HCT116 (cell line): Measurements from ENCODE around the gene CFAP126. TPM values are rescaled to one million over a fixed set of nuclear protein-coding genes. Genes with fewer than 3 reads are reported as not detected.

ENCODE experiments used
- ATAC-seq: fragments of 200-7000 bp; cut with Tn5 transposase; 2 replicates; pipeline ENCODE4 v1.9.1; 2020; ENCODE audit warnings: mild to moderate bottlenecking, moderate library complexity
- BruUV-seq: library from RNA; stranded (reverse); fragments of 400-500 nt; replicated peaks from 2 replicates; lab custom pipeline; 2021; lab: Mats Ljungman, UMichigan
- CTCF ChIA-PET: fragments of 300-600 bp; sonication (Branson Sonifier 250); formaldehyde crosslinking; loops from one replicate; lab custom pipeline; 2021; ENCODE audit warnings: antibody characterized with exemption; lab: Charles Lee
- POLR2A ChIA-PET: fragments of 300-600, 350-600 bp; sonication (Branson Sonifier 250); formaldehyde crosslinking; loops from one replicate; lab custom pipeline; 2021; ENCODE audit warnings: antibody characterized with exemption; lab: Charles Lee
- RAD21 ChIA-PET, 2 experiments: fragments of 300-600 bp; sonication (Branson Sonifier 250); formaldehyde crosslinking; loops; one replicate each; lab custom pipeline; 2023; ENCODE audit warnings: low total read pairs in 2 of 2; ENCODE audit not compliant: uncharacterized antibody in 2 of 2, unreplicated experiment in 2 of 2, low non-redundant PET in 1 of 2; lab: Charles Lee
- DNase-seq: peaks from one replicate; pipeline ENCODE4 v3.0.0-alpha.2; 2010; ENCODE audit warnings: low read depth, low spot score
- H2AFZ ChIP-seq: fragments of 200-600 bp; shearing (Covaris generic), sonication (generic); 2 replicates; pipeline ENCODE4 v1.6.1; 2017; ENCODE audit warnings: low read depth, mixed run types, mixed read lengths, antibody characterized with exemption, low read length; ENCODE audit not compliant: poor library complexity, severe bottlenecking
- H3K27ac ChIP-seq: 2 replicates; pipeline ENCODE4 v1.5.1; 2012; ENCODE audit warnings: low read depth, low read length
- H3K27me3 ChIP-seq: fragments of 200-600 bp; sonication (generic); 2 replicates; pipeline ENCODE4 v1.6.1; 2016; ENCODE audit warnings: mixed run types, low read length, mixed read lengths; ENCODE audit not compliant: insufficient read depth
- H3K36me3 ChIP-seq, 2 experiments: fragments of 200-500 bp in 1 of 2; fragments of 200-600 bp in 1 of 2; sonication (Bioruptor generic) in 1 of 2; sonication (generic) in 1 of 2; 2 replicates each; pipeline versions ENCODE4 v1.5.1 to v1.6.1; 2014 to 2016; ENCODE audit warnings: low read length in 2 of 2, inconsistent platforms in 1 of 2, mixed read lengths in 1 of 2, mixed run types in 1 of 2; ENCODE audit not compliant: insufficient read depth in 2 of 2, control insufficient read depth in 1 of 2
- H3K4me1 ChIP-seq, 2 experiments: fragments of 200-600 bp in 1 of 2; sonication (generic) in 1 of 2; 2 replicates each; pipeline versions ENCODE4 v1.5.1 to v1.6.1; 2012 to 2017; ENCODE audit warnings: low read length in 2 of 2, inconsistent platforms in 1 of 2, mild to moderate bottlenecking in 1 of 2, mixed read lengths in 1 of 2, mixed run types in 1 of 2, moderate library complexity in 1 of 2; ENCODE audit not compliant: insufficient read depth in 2 of 2, control insufficient read depth in 1 of 2
- H3K4me2 ChIP-seq: fragments of 200-600 bp; sonication (generic); 2 replicates; pipeline ENCODE4 v1.6.1; 2017; ENCODE audit warnings: mixed run types, low read length, mixed read lengths
- H3K4me3 ChIP-seq, 2 experiments: fragments of 200-600 bp in 1 of 2; sonication (generic) in 1 of 2; replicated peaks in 1 of 2; 2 replicates each; pipeline ENCODE4 v1.5.1; 2011 to 2016; ENCODE audit warnings: low read length in 2 of 2, control low read depth in 1 of 2, low read depth in 1 of 2, mild to moderate bottlenecking in 1 of 2, mixed read lengths in 1 of 2, mixed run types in 1 of 2
- H3K79me2 ChIP-seq: fragments of 200-600 bp; sonication (generic); 2 replicates; pipeline ENCODE4 v1.6.1; 2017; ENCODE audit warnings: mild to moderate bottlenecking, mixed run types, low read length, moderate library complexity, mixed read lengths; ENCODE audit not compliant: insufficient read depth
- H3K9ac ChIP-seq: fragments of 200-600 bp; sonication (generic); 2 replicates; pipeline ENCODE4 v1.6.1; 2016; ENCODE audit warnings: low read length, mixed read lengths
- H3K9me2 ChIP-seq: fragments of 200-600 bp; sonication (generic), shearing (Covaris generic); 2 replicates; pipeline ENCODE4 v1.6.1; 2017; ENCODE audit warnings: mixed run types, mild to moderate bottlenecking, moderate library complexity; ENCODE audit not compliant: insufficient read depth
- H3K9me3 ChIP-seq, 2 experiments: fragments of 200-500 bp in 1 of 2; fragments of 200-600 bp in 1 of 2; sonication (Bioruptor generic) in 1 of 2; sonication (generic) in 1 of 2; 2 replicates each; pipeline ENCODE4 v1.6.1; 2014 to 2017; ENCODE audit warnings: low read length in 2 of 2, mixed read lengths in 2 of 2, inconsistent platforms in 1 of 2, low read depth in 1 of 2, mild to moderate bottlenecking in 1 of 2, mixed run types in 1 of 2, moderate library complexity in 1 of 2; ENCODE audit not compliant: control insufficient read depth in 1 of 2, insufficient read depth in 1 of 2
- H4K20me1 ChIP-seq: fragments of 200-600 bp; sonication (generic), shearing (Covaris generic); 2 replicates; pipeline ENCODE4 v1.6.1; 2017; ENCODE audit warnings: mixed run types, mild to moderate bottlenecking, moderate library complexity; ENCODE audit not compliant: insufficient read depth
- CEBPB ChIP-seq: IDR thresholded peaks from 2 replicates; pipeline ENCODE4 v1.6.1; 2012; ENCODE audit warnings: low read depth
- ELF1 ChIP-seq: IDR thresholded peaks from 2 replicates; pipeline ENCODE4 v1.6.1; 2012; ENCODE audit warnings: low read depth, borderline replicate concordance
- EZH2 ChIP-seq: fragments of 200-600 bp; sonication (generic); IDR thresholded peaks from 2 replicates; pipeline ENCODE4 v1.6.1; 2017; ENCODE audit warnings: antibody characterized with exemption, mixed run types
- JUND ChIP-seq: IDR thresholded peaks from 2 replicates; pipeline ENCODE4 v1.6.1; 2012
- SIN3A ChIP-seq: IDR thresholded peaks from 2 replicates; pipeline ENCODE4 v1.6.1; 2012; ENCODE audit warnings: low read depth
- SRF ChIP-seq: IDR thresholded peaks from 2 replicates; pipeline ENCODE4 v1.6.1; 2012; ENCODE audit warnings: low read depth
- TCF7L2 ChIP-seq: IDR thresholded peaks from 2 replicates; pipeline ENCODE4 v1.7.0; 2011; ENCODE audit warnings: borderline replicate concordance, inconsistent platforms; ENCODE audit not compliant: insufficient read depth, insufficient read length; ENCODE audit errors: extremely low read depth
- ZBTB33 ChIP-seq: IDR thresholded peaks from 2 replicates; pipeline ENCODE4 v1.6.1; 2011; ENCODE audit warnings: mild to moderate bottlenecking, low read length, moderate library complexity; ENCODE audit not compliant: insufficient replicate concordance; ENCODE audit errors: extremely low read depth
- ZFX ChIP-seq: fragments of 450-650 bp; IDR thresholded peaks from 2 replicates; pipeline ENCODE4 v1.6.1; 2017
- ZNF274 ChIP-seq: fragments of 200-500 bp; sonication (Bioruptor generic); IDR thresholded peaks from 2 replicates; pipeline ENCODE4 v1.6.1; 2014; ENCODE audit warnings: mild to moderate bottlenecking, low read depth, low read length, inconsistent platforms
- intact Hi-C: fragments of 100-400 bp; cut with micrococcal nuclease; formaldehyde crosslinking; loops from 2 replicates; pipeline ENCODE4 v1.10.0; 2022
- total RNA-seq: library from RNA; stranded (reverse); gene quantifications from one replicate; pipeline ENCODE4 v1.2.1, GENCODE V29; 2021; ENCODE audit not compliant: unreplicated experiment
- TF ChIP-seq, protein P1 (sequence below): IDR thresholded peaks from 2 replicates; pipeline ENCODE4 v1.6.1; 2012
- TF ChIP-seq, protein P2 (sequence below): IDR thresholded peaks from 2 replicates; pipeline ENCODE4 v1.6.1; 2012; ENCODE audit warnings: low read depth

The CFAP126 gene
- total RNA-seq, 1 experiment from 2014 or later: not detected

- DNase-seq (no peak), ATAC-seq (no peak)
- CTCF ChIA-PET: interaction anchor here (1.3 kb wide), 1 partner anchor 178 kb away, joined by 3 read pairs; the partner anchor contains the start of gene TOMM40L
- BruUV-seq: no TSS peak
- Histone ChIP-seq H3K27me3 (no peaks in the 10 kb centered on the region), H2AFZ (no peak overlapping the region), H4K20me1 (no peaks in the 10 kb centered on the region), H3K9me2 (no peaks in the 10 kb centered on the region), H3K27ac (no peak overlapping the region), H3K36me3 (no peaks in the 10 kb centered on the region), H3K4me1 (peaks cover 3 to 11% of the 10 kb centered on the region in 2 experiments; a peak in 3 of 4 replicates)
- POLR2A ChIA-PET: no interaction called here
- TF ChIP-seq CEBPB (no peak), SIN3A (no peak), ELF1 (no peak), TCF7L2 (no peak), ZBTB33 (no peak), ZNF274 (no peak), EZH2 (no peak), JUND (no peak), ZFX (no peak), SRF (no peak)
- TF ChIP-seq, protein P1, sequence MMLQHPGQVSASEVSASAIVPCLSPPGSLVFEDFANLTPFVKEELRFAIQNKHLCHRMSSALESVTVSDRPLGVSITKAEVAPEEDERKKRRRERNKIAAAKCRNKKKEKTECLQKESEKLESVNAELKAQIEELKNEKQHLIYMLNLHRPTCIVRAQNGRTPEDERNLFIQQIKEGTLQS: no peak
- TF ChIP-seq, protein P2, sequence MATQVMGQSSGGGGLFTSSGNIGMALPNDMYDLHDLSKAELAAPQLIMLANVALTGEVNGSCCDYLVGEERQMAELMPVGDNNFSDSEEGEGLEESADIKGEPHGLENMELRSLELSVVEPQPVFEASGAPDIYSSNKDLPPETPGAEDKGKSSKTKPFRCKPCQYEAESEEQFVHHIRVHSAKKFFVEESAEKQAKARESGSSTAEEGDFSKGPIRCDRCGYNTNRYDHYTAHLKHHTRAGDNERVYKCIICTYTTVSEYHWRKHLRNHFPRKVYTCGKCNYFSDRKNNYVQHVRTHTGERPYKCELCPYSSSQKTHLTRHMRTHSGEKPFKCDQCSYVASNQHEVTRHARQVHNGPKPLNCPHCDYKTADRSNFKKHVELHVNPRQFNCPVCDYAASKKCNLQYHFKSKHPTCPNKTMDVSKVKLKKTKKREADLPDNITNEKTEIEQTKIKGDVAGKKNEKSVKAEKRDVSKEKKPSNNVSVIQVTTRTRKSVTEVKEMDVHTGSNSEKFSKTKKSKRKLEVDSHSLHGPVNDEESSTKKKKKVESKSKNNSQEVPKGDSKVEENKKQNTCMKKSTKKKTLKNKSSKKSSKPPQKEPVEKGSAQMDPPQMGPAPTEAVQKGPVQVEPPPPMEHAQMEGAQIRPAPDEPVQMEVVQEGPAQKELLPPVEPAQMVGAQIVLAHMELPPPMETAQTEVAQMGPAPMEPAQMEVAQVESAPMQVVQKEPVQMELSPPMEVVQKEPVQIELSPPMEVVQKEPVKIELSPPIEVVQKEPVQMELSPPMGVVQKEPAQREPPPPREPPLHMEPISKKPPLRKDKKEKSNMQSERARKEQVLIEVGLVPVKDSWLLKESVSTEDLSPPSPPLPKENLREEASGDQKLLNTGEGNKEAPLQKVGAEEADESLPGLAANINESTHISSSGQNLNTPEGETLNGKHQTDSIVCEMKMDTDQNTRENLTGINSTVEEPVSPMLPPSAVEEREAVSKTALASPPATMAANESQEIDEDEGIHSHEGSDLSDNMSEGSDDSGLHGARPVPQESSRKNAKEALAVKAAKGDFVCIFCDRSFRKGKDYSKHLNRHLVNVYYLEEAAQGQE: no peak
- TF ChIP-seq, all 23 proteins: peak for 0
- no peak overlapping the region for H3K9ac ChIP-seq
- H3K4me2 ChIP-seq: no peak overlapping the region
- H3K4me3 ChIP-seq: no peak overlapping the region
- H3K79me2 ChIP-seq: no peaks in the 10 kb centered on the region
- RAD21 ChIA-PET: no interaction called here
- intact Hi-C loops: no loop called here
- no peaks in the 10 kb centered on the region for H3K9me3 ChIP-seq
These were observed 36.4 kb upstream of the CFAP126 start for GRCh38 chr1:161404051-161404597.
